IMR-90 (cell line): ENCODE results near the gene CEBPE. TPM values are rescaled to one million over a fixed set of nuclear protein-coding genes. Genes with fewer than 3 reads are reported as not detected.

Experiments
- CEBPB ChIP-seq: IDR thresholded peaks from 2 replicates; pipeline ENCODE4 v1.6.1; 2012; ENCODE audit warnings: low read depth, low read length, improper control_type of control experiment
- SMC3 ChIP-seq: fragments of 150-350 bp; IDR thresholded peaks from 2 replicates; pipeline ENCODE4 v1.6.1; 2016; ENCODE audit warnings: low read depth, mild to moderate bottlenecking, antibody characterized with exemption, low read length, moderate library complexity
- polyA plus RNA-seq, 3 experiments: library from polyadenylated mRNA; depleted of rRNA; stranded (reverse); fragments of >200 nt; gene quantifications; 2 replicates each; pipeline ENCODE4 v1.2.3, GENCODE V29; 2012; ENCODE audit warnings: low replicate concordance in 1 of 3
- total RNA-seq: library from RNA; depleted of rRNA; stranded (reverse); fragments of >200 nt; gene quantifications from 2 replicates; pipeline ENCODE4 v1.2.3, GENCODE V29; 2012
- TF ChIP-seq, protein P1 (sequence below): fragments of 150-350 bp; IDR thresholded peaks from 2 replicates; pipeline ENCODE4 v1.6.1; 2017; ENCODE audit warnings: mild to moderate bottlenecking, antibody characterized with exemption, low read length, low read depth

The CEBPE gene
- total and polyA plus RNA-seq, 2 of the 4 experiments (the other 2 are of a cell fraction): 0.05 TPM; not detected in 1

GRCh38 chr14:23119363-23120327 lies 590 bp upstream of the CEBPE start (continued):
- TF ChIP-seq, protein P1, sequence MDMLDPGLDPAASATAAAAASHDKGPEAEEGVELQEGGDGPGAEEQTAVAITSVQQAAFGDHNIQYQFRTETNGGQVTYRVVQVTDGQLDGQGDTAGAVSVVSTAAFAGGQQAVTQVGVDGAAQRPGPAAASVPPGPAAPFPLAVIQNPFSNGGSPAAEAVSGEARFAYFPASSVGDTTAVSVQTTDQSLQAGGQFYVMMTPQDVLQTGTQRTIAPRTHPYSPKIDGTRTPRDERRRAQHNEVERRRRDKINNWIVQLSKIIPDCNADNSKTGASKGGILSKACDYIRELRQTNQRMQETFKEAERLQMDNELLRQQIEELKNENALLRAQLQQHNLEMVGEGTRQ: no peak
- TF ChIP-seq CEBPB (no peak), SMC3 (no peak)
